ENCODE results near the gene CAMKK2. TPM values are rescaled to one million over a fixed set of nuclear protein-coding genes. Genes with fewer than 3 reads are reported as not detected.
A peak's percentile ranks its signal among the peaks of the same experiment; 100 is the strongest.

Gene CAMKK2
- total and polyA plus RNA-seq, 2 of the 4 experiments (the other 2 are of a cell fraction), result 15.2 to 24.7 TPM

DNA sequence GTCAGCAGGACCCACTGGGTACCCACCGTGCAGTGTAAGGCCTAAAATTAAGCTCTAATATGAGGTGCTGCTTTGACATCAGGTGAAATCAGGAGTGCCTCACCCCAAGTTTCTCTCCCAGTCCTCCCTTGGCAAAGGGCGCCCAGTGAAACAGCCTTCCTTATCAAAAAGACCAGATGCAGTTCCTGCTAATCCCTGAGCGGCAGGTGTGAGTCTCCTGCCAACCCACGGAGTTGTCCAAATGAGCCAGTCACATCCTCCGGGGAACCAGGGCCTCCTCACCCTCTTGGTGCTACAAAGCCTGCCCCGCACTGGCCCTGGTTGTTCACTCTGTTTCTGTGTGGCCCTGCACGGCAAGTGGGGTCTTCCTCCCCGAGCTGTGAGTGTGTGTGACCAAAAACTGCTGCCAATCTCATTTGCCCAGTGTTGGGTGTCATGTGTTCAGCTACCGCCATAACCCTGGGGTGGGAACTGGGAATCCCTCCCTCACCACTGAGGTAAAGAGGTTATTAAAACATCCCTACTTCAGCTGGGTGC, 106.8 kb downstream of the CAMKK2 start:
- H4K91ac ChIP-seq (ENCODE audit: insufficient read depth, low read depth, low read length), result peak overlapping the region; percentile 71
- H3K23ac ChIP-seq (ENCODE audit: low read depth, low read length), result no peak overlapping the region; the same call in 1 of the 2 replicates
- CTCF ChIA-PET, result no interaction called here
- no CpG with 5 or more reads among the region's 9 CpGs for WGBS, 2 experiments (ENCODE audit: extremely low coverage in 2 of 2, insufficient read length in 1 of 2)
- no peak for TF ChIP-seq NFE2L2 (IDR thresholded peaks at IDR 0.05; ENCODE audit: low read depth, low read length)
- TF ChIP-seq CHD1 (IDR thresholded peaks at IDR 0.05; ENCODE audit: low read depth, low read length), result no peak
- no peak for TF ChIP-seq POLR2A (IDR thresholded peaks at IDR 0.05; ENCODE audit: low read depth, low read length)
- TF ChIP-seq, protein P1, sequence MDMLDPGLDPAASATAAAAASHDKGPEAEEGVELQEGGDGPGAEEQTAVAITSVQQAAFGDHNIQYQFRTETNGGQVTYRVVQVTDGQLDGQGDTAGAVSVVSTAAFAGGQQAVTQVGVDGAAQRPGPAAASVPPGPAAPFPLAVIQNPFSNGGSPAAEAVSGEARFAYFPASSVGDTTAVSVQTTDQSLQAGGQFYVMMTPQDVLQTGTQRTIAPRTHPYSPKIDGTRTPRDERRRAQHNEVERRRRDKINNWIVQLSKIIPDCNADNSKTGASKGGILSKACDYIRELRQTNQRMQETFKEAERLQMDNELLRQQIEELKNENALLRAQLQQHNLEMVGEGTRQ (IDR thresholded peaks at IDR 0.05; ENCODE audit: low read depth, low read length), result no peak
- no peak for TF ChIP-seq MAZ (IDR thresholded peaks at IDR 0.05; ENCODE audit: borderline replicate concordance, low read depth, low read length)
- TF ChIP-seq CEBPB (IDR thresholded peaks at IDR 0.05; ENCODE audit: low read depth, low read length), result no peak
- no peak for TF ChIP-seq RCOR1 (IDR thresholded peaks at IDR 0.05; ENCODE audit: insufficient replicate concordance, low read length)
- TF ChIP-seq, protein P2, sequence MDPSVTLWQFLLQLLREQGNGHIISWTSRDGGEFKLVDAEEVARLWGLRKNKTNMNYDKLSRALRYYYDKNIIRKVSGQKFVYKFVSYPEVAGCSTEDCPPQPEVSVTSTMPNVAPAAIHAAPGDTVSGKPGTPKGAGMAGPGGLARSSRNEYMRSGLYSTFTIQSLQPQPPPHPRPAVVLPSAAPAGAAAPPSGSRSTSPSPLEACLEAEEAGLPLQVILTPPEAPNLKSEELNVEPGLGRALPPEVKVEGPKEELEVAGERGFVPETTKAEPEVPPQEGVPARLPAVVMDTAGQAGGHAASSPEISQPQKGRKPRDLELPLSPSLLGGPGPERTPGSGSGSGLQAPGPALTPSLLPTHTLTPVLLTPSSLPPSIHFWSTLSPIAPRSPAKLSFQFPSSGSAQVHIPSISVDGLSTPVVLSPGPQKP (IDR thresholded peaks at IDR 0.05; ENCODE audit: borderline replicate concordance, low read depth, low read length), result no peak
- TF ChIP-seq MAFK (IDR thresholded peaks at IDR 0.05; ENCODE audit: low read depth, low read length), result no peak
- TF ChIP-seq SMC3 (IDR thresholded peaks at IDR 0.05; ENCODE audit: low read depth, low read length), result no peak
- no peak for TF ChIP-seq RAD21 (IDR thresholded peaks at IDR 0.05; ENCODE audit: low read length)
- TF ChIP-seq FOS (IDR thresholded peaks at IDR 0.05; ENCODE audit: low read depth, low read length), result no peak
- TF ChIP-seq CTCF (conservative IDR thresholded peaks at IDR 0.05; ENCODE audit: low read depth, low read length), result no peak
- TF ChIP-seq BHLHE40 (IDR thresholded peaks at IDR 0.05; ENCODE audit: low read depth, low read length), result no peak
- TF ChIP-seq MXI1 (IDR thresholded peaks at IDR 0.05; ENCODE audit: borderline replicate concordance, low read depth, low read length), result no peak
- TF ChIP-seq RFX5 (IDR thresholded peaks at IDR 0.05; ENCODE audit: low read depth, low read length), result no peak
- peak overlapping the region; percentile 48; the same call in 1 of the 2 replicates for H4K5ac ChIP-seq (ENCODE audit: low read depth, low read length)
- H3K9ac ChIP-seq (ENCODE audit: low read depth, low read length), result no peak overlapping the region
- no peak overlapping the region for H3K4me2 ChIP-seq (ENCODE audit: low read depth, low read length)
- peak overlapping the region; percentile 96 for H2AK5ac ChIP-seq (ENCODE audit: low read depth, low read length)
- H3K79me1 ChIP-seq (ENCODE audit: low read depth in 1 of 2, low read length in 2 of 2), result no peaks in the 10 kb centered on the region
- H3K36me3 ChIP-seq (ENCODE audit: control insufficient read depth, insufficient read depth, low read length), result no peaks in the 10 kb centered on the region
- peak overlapping the region; percentile 91 for H3K4ac ChIP-seq (ENCODE audit: low read depth, low read length)
- peaks cover 15% of the 10 kb centered on the region for H3K4me1 ChIP-seq (ENCODE audit: control insufficient read depth, insufficient read depth, low read length)
- ATAC-seq (ENCODE audit: low read depth) (no peak), DNase-seq (no peak)
- peak overlapping the region; percentile 8 to 80; a peak in 1 of 4 replicates for H4K8ac ChIP-seq (ENCODE audit: low read depth in 2 of 2, low read length in 2 of 2)
- intact Hi-C loops (cut with micrococcal nuclease), result no loop called here
- H3K9me3 ChIP-seq (ENCODE audit: control insufficient read depth, insufficient read depth, low read length), result no peaks in the 10 kb centered on the region
- peak overlapping the region; percentile 34; the same call in 1 of the 2 replicates for H3K27ac ChIP-seq (ENCODE audit: insufficient read depth, low read length)
- H2AK9ac ChIP-seq (replicated peaks; ENCODE audit: low read depth, low read length, poor library complexity), result peak overlapping the region; percentile 79
- H3K4me3 ChIP-seq (ENCODE audit: insufficient read depth, low read depth, low read length), result no peak overlapping the region
- H2BK20ac ChIP-seq (ENCODE audit: low read depth, low read length), result peak overlapping the region; percentile 77
- H2AFZ ChIP-seq (replicated peaks; ENCODE audit: low read length, poor library complexity), result peak overlapping the region; percentile 46
- H4K20me1 ChIP-seq (ENCODE audit: insufficient read depth, low read length), result no peaks in the 10 kb centered on the region
- in situ Hi-C loops (cut with MboI; ENCODE audit: low sequenced_read_pairs), result no loop called here
- peak overlapping the region; percentile 40 for H2BK5ac ChIP-seq (ENCODE audit: low read depth, low read length, poor library complexity, severe bottlenecking)
- peak overlapping the region; percentile 63 for H2BK120ac ChIP-seq (ENCODE audit: low read depth, low read length)
- dilution Hi-C loops (cut with HindIII; ENCODE audit: low sequenced_read_pairs, unreplicated experiment), result no loop called here
- peak overlapping the region; percentile 59 for H2BK15ac ChIP-seq (ENCODE audit: low read depth, low read length)
- POLR2A ChIA-PET (ENCODE audit: unreplicated experiment), result no interaction called here
- H3K56ac ChIP-seq (ENCODE audit: extremely low read depth, insufficient read depth, low read length), result no peak overlapping the region
- peaks cover 22% of the 10 kb centered on the region for H3K9me1 ChIP-seq (ENCODE audit: insufficient read depth, low read length)
- no peaks in the 10 kb centered on the region for H3K27me3 ChIP-seq (ENCODE audit: control insufficient read depth, insufficient read depth, low read length)
- no TSS peak for BruUV-seq (replicated peaks)
- peak overlapping the region; percentile 55 for H3K14ac ChIP-seq (replicated peaks; ENCODE audit: low read depth, low read length)
- peak overlapping the region; percentile 53; the same call in 1 of the 2 replicates for H3K18ac ChIP-seq (ENCODE audit: low read depth, low read length)
